GM21360 (cell line): Measurements from ENCODE around the gene DESI2.
A peak's percentile ranks its signal among the peaks of the same experiment; 100 is the strongest.
"Not testable (repeated sequence)": the region's sequence is repeated elsewhere in the genome, so short reads cannot be mapped to it uniquely, and the experiment has no call there.

ENCODE experiments used
- ATAC-seq: cut with Tn5 transposase; IDR thresholded peaks from one replicate; pipeline ENCODE4 v1.9.1; 2021; ENCODE audit warnings: mild to moderate bottlenecking, moderate library complexity; ENCODE audit not compliant: unreplicated experiment

Gene DESI2

GRCh38 chr1:244654108-244655038 is 1.4 kb downstream of the DESI2 start:
- no peak for ATAC-seq

GRCh38 chr1:244655186-244655585 is 2.3 kb downstream of the DESI2 start:
- ATAC-seq = no peak

GRCh38 chr1:244657421-244657820 is 4.5 kb downstream of the DESI2 start:
- no peak for ATAC-seq

GRCh38 chr1:244659694-244660093 is 6.8 kb downstream of the DESI2 start:
- ATAC-seq = no peak

- no peak for ATAC-seq
Measured at GRCh38 chr1:244660595-244660994, 7.7 kb downstream of the DESI2 start.

GRCh38 chr1:244661569-244662312 is 8.8 kb downstream of the DESI2 start:
- ATAC-seq = not testable (repeated sequence)

GRCh38 chr1:244662599-244662998 is 9.7 kb downstream of the DESI2 start:
- ATAC-seq = no peak

- no peak for ATAC-seq
Measured at GRCh38 chr1:244664353-244664752, 11.4 kb downstream of the DESI2 start.

GRCh38 chr1:244665771-244666217 is 12.9 kb downstream of the DESI2 start:
- peak; percentile 60 for ATAC-seq

- ATAC-seq = not testable (repeated sequence)
Measured at GRCh38 chr1:244666672-244667418, 13.9 kb downstream of the DESI2 start.

- no peak for ATAC-seq
Measured at GRCh38 chr1:244667797-244668196, 14.9 kb downstream of the DESI2 start.

- ATAC-seq = no peak
Measured at GRCh38 chr1:244672946-244673682, 20.2 kb downstream of the DESI2 start.

GRCh38 chr1:244674446-244674845 is 21.5 kb downstream of the DESI2 start:
- no peak for ATAC-seq

GRCh38 chr1:244675167-244675566 is 22.2 kb downstream of the DESI2 start:
- ATAC-seq = no peak

- no peak for ATAC-seq
Measured at GRCh38 chr1:244678697-244679096, 25.8 kb downstream of the DESI2 start.

- ATAC-seq = no peak
Measured at GRCh38 chr1:244680667-244681066, 27.7 kb downstream of the DESI2 start.

GRCh38 chr1:244682087-244682486 is 29.2 kb downstream of the DESI2 start:
- ATAC-seq = not testable (repeated sequence)

- no peak for ATAC-seq
Measured at GRCh38 chr1:244695937-244696336, 43.0 kb downstream of the DESI2 start.

- ATAC-seq = no peak
Measured at GRCh38 chr1:244699741-244700140, 46.8 kb downstream of the DESI2 start.

- no peak for ATAC-seq
Measured at GRCh38 chr1:244700808-244701207, 47.9 kb downstream of the DESI2 start.
